Activated CD4-positive, alpha-beta T cell treated with anti-CD3 and anti-CD28 coated beads, Interleukin-2, amount 50 U/mL, for 24 hours (primary cell): ENCODE measurements around the gene HOMER2.
"Not testable (repeated sequence)": the region's sequence is repeated elsewhere in the genome, so short reads cannot be mapped to it uniquely, and the experiment has no call there.

Source experiments
- DNase-seq, 2 donors: peaks; one replicate each; pipeline ENCODE4 v3.0.0-alpha.2; 2020; ENCODE audit warnings: low read depth in 1 of 2, low spot score in 1 of 2

Gene HOMER2

DNA sequence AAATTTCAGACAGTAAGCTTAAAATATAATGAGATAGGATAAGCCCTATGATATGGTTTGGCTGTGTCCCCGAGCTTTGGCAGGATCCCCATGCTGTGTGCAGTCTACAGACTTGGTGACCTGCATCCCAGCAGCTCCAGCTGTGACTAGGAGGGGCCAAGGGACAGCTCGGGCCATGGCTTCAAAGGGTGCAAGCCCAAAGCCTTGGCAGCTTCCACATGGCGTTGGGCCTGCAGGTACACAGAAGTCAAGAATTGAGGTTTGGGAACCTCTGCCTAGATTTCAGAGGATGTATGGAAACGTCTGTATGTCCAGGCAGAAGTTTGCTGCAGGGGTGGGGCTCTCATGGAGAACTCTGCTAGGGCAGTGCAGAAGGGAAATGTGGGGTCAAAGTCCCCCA lies 86.9 kb downstream of the HOMER2 start:
- DNase-seq: not testable (repeated sequence)

DNA sequence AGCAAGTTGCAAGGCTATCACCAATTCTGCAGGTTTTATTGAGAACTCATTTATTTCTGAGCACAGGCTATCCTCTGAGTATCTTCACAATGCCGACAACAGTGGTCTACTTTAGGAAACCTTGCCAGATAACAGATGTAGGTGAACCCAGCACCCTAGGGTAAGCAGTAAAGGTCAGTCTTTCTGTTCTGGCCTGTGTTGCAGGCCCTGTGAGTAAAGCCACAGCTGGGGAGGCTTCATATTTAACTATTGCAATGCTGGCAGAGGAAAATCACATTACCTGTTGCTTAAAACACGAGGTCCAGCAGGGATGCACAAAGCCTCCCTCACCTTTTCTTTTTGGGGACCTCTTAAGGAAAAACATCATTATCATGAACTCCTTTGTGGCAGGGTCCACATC lies 87.6 kb downstream of the HOMER2 start:
- DNase-seq: no peak

DNA sequence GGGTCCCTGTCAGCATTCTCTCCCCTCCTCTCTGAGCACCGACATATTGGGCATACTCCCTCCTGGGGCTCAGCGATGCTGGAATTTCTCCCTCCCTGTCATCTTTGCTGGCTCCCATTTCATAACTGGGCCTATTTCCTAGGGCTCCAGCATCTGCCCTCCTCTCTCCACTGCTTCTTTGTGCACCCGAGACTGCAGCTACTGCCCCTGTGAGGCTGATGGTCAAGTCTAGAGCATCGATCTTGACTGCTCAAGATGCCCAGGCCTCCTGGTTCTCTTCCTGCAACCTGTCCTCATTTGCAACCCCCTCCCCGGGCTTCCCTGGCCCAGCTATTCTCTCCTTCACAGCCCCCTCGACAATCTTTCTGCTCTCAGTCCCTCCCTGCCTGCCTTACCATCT lies 89.6 kb downstream of the HOMER2 start:
- DNase-seq: no peak

DNA sequence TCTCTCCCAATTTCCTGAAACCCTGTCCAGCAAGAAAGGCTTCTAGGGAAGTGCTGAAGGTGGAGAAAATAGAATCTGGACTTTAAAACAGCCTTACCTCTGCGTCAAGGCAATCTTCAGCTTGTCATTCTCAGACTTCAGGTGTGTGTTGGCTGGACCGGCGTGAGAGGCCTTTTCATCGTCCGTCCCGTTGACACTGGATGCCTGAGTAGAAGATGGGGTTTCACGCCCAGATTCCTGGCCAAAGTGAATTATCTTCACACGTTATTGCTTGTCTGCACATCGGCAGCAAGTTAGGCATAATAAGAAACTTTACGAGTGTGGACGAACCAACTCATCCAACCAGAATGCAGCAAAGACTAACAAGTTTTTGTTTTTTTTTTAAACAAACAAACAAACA lies 93.6 kb downstream of the HOMER2 start:
- no peak for DNase-seq

DNA sequence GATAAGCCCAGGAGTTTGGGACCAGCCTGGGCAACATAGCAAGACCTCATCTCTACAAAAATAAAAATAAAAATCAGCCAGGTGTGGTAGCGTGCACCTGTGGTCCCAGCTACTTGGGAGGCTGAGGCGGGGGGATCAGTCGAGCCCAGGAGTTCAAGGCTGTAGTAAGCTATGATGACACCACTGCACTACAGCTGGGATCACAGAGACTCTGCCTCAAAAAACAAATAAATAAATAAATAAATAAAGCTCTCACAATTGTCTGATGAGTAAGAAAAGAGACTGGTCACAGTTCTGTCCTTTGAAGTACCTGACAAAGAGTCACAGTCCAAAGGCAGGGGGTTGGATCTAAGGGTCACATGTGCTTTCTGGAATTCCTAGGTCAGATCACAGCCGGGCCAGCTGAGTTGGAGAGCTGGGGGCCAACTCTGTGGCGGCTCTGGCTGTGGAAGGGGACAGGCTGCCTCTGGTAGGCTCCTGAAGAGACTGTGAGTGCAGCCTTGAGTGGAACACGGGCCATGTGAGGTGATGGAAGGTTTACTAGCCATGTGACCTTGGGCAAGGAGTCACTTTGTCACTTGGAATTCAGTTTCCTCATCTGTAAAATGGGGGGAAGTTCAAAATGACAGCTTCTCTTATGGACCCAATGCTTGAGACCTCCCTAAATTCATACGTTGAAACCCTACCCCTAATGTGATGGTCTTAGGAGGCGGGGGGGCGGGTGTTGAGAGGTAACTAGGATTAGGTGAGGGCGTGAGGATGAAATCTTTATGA lies 95.9 kb downstream of the HOMER2 start:
- no peak for DNase-seq

DNA sequence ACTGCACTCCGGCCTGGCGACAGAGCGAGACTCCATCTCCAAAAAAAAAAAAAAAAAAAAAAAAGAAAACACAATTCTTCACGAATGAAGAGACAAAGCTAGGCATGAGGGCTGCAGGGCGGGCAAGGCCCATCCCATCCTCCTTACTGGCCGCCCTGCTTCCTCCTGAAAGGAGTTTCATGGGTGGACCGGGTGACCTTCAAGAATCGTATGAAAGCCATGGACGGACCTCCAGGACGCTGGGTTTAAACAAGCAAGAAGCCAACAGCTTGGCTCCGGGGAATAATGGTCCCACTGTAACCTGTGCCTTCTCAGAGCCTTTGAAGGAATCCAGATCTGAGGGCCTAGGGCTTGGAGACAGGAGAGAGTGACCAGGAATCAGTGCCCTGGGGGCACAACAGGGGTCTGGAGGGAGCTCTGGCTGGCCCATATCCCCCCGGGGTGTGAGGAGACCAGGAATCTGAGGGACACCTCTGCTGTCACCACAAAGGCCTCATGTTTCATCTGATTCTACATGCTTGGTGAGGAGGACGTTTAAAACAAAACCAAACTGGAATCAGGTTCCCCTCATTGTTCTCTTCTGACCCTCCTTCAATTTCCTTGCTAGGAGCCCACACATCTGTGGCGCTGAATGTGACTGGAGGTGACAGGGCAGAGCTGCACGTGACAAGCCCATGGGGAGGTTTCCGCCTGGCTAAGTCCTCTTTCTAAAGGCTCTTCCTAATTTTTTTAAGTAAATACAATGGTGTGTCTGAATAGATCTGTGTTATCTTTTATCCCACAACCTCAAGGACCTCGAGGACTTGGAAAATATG lies 97.0 kb downstream of the HOMER2 start:
- DNase-seq: no peak

DNA sequence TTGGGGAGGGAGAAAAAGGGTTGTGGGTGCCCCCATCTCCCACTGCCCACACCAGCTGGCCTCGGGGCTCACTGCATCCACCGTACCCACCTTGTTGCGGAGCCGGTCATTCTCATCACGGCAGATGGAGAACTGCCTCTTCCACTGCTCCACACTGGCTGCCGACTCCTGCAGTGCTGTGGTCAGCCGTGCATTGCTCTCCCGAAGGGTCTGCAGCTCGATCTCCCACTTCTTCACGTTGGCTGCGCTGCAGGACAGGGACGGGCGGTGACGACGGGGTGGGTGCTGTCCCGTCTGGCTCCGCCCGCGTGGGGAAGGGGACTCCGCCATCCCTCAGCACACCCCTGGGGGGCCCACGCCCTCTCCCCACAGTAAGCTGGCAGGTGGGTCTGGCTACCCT lies 98.0 kb downstream of the HOMER2 start:
- no peak for DNase-seq

DNA sequence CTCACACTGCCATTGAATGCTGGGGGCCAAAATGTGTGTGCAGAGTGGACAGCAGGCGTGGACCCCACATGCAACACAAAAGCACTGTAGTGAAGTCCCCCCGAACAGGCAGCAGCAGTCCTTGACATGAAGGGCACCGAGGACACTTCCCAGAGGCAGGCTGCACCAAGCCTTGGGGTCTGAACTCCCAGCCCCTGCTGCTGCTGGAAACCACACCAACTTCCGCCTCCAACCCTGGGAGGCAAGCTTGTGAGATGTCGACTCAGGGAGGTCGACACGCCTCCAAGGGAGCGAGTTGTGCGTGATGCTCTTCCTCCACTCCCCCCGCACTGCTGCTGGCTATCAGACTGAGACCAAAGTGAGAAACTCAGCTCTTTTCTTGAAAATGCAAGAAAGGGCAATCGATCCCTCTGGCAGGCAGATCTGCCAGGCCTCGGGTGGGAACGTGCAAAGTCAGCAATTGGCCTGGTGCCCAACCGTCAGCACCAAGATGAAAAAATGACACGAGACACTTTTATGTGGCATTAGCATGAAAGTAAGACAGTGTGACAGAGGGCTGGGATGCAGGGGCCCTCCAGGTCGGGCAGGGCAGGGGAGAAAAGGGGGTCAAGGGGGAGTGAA lies 99.5 kb downstream of the HOMER2 start:
- no peak for DNase-seq

DNA sequence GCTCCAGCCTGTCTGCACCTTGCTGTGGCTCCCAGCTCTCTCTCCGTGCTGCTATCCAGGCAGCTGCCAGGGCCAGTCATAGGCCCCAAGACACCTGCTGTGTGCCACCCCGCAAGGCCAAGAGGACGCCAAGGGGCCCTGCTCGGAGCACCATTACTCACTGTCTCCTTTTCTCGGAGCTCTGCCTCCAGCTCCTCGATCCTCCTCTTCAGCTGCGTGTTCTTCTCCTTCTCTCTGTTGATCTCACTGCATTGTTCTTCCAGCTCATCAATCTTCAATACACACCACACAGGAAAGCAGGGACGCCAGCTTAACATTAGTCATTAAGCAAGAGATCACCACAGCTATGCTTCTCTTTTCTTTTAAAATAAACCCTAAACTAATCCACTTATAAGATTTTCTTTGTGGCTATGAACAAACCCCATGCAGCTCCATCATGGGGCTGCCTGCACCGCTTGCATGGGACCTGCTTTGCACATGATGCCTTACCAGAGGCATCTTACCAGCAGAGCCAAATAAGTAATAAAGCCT lies 100.5 kb downstream of the HOMER2 start:
- no peak for DNase-seq

DNA sequence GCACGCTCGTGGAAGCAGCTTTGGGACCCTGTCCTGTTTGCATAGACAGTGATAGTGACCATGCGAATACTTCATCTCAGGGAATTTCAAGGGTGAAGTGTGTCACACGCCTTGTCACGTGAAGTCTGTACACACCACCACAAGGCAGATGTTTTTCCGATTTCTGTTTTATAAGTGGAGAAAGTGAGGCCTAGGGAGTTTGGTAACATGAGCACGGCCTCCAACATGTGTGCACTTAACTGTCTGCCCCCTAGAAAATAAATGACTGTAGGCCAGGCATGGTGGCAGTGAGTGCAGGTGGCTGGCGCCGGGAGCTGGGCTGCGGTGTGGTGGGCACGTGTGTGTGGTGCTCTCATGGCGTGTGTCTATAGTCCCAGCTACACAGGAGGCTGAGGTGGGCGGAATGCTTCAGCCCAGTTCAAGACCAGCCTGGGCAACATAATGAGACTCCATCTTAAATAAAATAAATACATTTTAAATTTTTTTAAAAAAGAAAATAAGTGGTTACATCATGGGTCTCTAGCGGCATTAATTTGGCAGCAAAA lies 101.1 kb downstream of the HOMER2 start:
- no peak for DNase-seq

DNA sequence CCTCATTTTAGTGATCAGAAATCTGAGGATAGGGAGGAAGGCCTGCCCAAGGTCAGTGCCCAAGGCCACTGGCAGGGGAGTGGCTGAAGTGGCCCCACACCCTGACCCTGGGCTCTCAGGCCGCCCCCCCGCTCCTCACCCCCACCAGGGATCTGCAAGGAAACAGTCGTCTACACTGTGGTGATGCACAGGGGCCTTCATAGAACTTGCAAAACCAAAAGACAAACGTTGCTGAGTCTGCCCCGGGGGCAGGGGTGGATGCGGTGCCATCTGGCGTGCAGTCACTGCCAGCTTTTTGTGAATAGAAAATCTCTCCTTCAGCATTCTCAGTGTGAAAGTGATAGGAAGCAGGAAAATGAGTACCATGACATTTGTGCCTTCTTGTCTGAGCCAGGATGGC lies 101.8 kb downstream of the HOMER2 start:
- no peak for DNase-seq

DNA sequence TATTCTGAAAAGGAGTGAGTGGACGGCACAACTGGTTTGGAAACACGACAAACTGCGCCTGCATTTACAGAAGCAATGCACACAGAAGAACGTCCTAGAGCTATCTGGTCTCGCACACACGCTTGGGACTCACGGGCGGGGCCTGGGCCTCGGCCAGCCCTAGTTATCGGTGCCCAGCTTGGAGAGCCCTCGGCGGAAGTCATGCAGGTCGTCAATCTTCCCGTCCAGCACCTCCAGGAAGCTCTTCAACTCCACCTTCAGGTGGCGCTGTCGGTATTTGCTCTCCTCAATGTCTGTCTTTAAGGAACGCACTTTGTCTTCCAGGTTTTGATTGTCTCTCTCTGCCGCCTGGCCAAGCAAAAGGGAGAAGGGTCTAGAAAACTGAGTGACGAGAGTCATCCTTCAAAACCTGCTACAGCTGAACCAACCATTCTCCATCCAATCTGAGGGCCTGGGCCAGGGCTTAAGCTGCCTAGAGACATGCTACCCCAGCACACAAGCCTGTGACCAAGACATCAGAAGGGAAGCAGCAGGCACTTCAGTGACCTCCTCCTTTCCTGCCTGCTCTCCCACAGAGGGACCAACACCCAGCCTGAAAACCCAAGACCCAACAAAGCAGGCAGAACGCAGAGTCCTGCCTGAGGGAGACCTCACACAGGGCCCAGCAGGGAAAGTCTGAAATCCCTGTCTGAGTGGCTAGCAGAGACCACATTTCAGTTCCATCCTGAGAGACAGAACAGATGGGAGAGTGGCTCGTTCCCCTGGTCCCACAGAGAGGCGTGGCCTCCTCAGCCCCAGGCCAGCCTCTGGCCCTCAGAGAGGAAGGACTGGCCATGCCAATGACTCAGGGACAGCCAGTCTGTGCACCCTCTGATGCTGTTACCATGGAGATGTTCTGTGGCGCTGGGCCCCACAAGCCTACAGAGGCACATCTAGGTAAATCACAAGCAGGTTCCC lies 102.7 kb downstream of the HOMER2 start:
- peak in 1 of 2 donors; percentile 30 for DNase-seq

DNA sequence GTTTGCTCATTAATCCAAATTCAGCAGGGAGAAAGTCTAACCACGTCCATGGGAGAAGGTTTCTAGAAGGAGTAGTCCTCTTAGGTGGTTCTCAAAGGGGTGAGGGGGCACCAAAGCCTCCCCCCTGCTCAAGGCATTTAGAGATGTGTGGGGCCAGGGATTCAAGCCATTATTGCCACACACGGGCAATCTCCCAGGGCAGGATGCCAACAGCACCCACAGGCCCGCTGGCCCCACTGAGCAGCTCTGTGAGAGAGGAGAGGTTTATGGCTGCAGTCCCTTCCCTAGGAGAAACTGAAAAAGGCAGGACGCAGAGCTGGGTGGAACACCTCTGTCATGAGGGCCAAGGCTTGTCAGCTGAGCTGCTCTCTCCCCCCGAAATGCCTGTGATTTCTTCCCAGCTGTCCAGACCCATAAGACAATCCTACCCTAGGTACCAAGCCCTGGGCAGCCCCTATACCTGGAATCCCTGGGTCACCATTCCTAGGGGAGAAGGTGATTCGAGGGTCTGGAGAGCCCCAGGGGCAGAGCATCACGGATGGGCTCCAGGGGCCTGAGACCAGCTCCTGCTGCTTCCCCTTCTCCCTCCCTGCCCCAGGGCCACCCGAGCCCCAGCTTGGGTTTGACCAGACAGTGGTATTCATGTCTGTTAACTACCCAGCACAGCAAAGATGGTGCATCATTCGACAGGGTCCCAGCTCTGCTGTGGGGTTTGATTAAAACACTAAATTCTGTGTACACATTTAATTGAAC lies 104.1 kb downstream of the HOMER2 start:
- DNase-seq: no peak

DNA sequence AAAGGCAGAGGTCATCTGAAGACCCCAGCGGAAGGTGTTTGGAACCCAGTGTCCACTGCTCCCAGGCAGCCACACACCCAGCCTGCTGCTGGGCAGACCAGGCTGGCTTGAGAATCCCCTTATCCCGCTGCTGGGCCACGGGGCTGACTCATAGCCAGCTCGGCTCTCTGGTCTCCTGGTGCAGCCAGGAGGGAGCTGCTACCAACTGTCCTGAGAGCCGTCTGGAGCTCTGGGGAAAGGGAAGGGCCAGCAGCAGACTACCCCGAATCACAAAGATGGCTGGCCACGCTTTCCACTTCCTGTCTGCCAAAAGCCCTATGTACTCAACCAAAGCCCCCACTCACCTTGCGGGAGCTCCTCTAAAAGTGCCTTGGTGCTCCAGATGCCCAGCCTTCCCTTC lies 104.8 kb downstream of the HOMER2 start:
- DNase-seq: no peak

DNA sequence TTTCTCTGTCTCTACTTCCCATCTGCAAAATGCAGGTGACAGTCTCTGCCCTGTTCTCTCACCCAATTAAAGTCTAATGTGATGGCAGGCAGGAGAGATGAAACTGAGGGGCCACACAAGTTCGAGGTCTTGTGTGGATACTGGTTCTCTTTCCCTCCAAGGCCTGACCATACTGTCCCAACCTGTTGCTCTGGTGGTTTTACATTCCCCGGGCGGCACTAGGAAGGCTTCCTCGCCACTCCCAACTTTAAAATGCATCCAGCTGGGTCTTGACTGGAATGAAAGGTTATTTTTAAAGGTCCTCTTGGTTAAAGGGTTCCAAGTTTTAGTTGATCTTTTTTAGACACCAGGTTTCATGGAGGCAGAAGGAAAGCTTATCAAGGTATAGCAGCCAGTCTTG lies 105.9 kb downstream of the HOMER2 start:
- no peak for DNase-seq

DNA sequence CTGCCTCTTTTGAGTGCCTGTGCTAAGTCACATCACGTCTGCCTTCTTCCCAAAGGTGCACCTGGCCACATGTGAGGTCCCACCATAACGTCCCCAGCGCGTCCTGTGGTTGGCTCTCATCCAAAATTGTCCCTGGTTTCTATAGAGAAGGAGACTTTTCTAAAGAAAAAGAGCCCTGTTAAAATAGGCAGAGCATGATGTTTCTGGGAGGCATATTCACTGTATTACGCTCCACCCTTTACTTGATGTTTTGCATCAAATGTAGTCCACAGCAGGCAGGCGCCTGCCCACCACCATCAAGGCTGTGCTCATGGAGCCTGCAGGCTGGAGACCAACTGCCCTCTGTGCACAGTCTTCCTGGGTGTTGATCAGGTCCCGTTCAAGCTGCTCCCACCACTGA lies 106.8 kb downstream of the HOMER2 start:
- DNase-seq: no peak

DNA sequence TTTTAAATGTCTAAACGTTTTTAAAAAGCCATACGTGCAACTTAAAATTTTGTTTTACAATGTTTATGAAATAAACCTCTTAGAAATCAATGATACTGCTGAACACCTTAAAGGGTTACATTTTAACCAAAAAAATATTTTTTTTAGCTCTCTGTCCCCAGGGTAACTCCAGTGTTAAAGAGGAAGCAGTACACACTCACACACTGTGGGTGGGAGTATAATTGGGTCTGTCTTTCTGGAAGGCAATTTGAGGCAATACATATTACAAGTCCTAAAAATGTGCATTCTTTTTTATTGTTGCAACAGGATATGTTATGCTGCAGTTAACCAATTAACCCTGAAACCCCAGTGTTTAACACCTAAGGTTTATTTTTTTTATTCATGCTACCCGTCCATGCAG lies 109.0 kb downstream of the HOMER2 start:
- no peak for DNase-seq

DNA sequence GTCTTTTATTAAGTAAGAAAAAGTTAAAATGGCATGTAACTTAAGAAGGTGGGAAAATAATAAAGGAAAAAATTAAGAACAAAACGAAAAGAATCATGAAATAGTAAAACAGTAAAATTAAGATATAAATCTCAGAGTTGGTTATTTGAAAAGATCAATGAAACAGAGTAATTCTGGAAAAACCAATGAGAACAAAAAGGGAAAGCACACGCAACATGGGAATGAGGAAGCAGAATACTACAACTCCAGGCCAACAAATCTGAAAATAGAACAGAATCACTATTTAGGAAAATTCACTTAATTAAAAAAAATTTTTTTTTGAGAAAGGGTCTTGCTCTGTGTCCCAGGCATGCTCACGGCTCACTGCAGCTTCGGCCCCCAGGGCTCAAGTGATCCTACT lies 112.4 kb downstream of the HOMER2 start:
- no peak for DNase-seq

DNA sequence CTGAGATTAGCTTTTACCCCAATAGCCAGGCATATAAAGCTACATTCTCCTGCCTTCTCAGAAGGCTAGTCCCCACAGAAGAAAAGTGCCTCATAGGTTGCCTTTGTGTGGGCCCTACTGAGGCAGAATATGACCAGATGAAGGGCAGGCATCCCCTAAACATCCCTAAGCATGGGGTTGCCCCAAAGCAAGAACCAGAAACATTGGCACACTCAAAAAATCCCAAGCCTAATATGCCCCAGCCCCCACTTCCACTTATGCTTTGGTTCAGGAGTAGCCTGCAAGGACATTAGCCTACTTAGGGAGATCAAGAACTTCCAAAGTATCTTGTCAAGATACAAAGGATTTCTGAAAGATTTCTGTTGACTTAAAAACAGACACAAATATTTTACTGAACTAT lies 113.4 kb downstream of the HOMER2 start:
- DNase-seq: no peak
